Kidney epithelial cell (primary cell): ENCODE results near the gene ALX4. TPM values are rescaled to one million over a fixed set of nuclear protein-coding genes. Genes with fewer than 3 reads are reported as not detected.

ENCODE experiments used
- DNase-seq: peaks from one replicate; pipeline ENCODE4 v3.0.0-alpha.2; 2010; ENCODE audit warnings: low read depth
- H3K27me3 ChIP-seq: 2 replicates; pipeline ENCODE4 v1.6.0; 2011; ENCODE audit warnings: low read length; ENCODE audit not compliant: control insufficient read depth, insufficient read depth
- H3K36me3 ChIP-seq: 2 replicates; pipeline ENCODE4 v1.5.1; 2011; ENCODE audit warnings: low read length; ENCODE audit not compliant: control insufficient read depth, insufficient read depth
- H3K4me3 ChIP-seq: 2 replicates; pipeline ENCODE4 v1.5.1; 2011; ENCODE audit warnings: low read depth, mild to moderate bottlenecking, control low read depth, low read length
- CTCF ChIP-seq: IDR thresholded peaks from 2 replicates; pipeline ENCODE4 v1.5.1; 2011; ENCODE audit warnings: mild to moderate bottlenecking, moderate library complexity, low read length, control low read depth, inconsistent platforms; ENCODE audit not compliant: insufficient read depth, poor library complexity, severe bottlenecking
- total RNA-seq: library from RNA; depleted of rRNA; stranded (reverse); fragments of >200 nt; gene quantifications from 2 replicates; pipeline ENCODE4 v1.2.3, GENCODE V29; 2015

ALX4 gene
- total RNA-seq, 1 donor from 2014 or later = not detected

DNA sequence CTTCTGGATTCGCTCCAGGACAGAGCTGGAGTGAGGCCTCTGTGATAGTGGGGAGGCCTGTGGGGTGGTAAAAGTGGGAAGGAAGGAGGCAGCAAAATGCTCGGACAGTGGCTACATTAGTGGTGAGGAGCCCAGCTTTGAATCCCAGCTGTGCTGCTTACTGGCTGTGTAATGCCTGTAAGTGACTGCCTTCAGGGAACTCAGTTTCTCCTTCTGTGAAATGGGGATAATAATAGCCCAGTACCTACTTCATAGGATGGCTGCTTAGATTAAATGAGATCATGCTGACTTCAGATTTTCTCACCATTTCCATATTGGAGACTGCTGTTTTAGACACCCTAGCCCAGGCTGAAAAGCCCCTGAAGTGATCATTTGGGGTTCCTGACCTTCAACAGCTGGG, 8.4 kb upstream of the ALX4 start:
- Histone ChIP-seq H3K36me3 (no peaks in the 10 kb centered on the region), H3K27me3 (peaks cover 95% of the 10 kb centered on the region), H3K4me3 (no peak overlapping the region)
- DNase-seq = no peak
- no peak for TF ChIP-seq CTCF

DNA sequence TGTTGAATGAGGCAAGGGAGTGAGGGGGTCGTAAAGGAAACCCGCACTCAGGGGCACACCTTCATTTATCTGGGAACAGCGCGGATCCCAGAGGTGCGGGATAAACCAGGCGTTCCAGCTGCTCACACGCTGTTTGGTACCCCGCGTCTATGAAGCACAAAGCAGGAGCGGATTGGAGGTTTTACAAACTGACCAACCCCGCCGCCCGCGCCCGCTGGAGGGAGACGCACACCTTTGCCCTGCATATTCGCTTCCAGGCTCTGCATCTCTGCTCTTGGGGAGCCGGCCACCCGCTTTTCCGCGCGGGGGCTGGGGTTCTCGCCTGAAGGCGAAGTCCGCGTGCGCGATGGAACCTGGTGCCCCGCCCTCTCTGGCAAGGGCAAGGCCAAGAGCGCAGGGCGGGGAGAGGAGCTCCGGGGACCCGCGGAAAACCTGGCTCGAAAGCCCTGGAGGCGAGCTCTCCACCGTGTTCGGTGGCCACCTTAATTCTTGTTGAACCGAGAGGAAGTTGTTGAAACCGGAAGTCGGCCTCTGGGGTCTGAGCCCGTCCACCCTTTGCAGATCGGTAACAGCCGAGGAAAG, 6.8 kb upstream of the ALX4 start:
- DNase-seq = no peak
- no peak for TF ChIP-seq CTCF
- H3K36me3 ChIP-seq = no peaks in the 10 kb centered on the region
- peaks cover 98% of the 10 kb centered on the region for H3K27me3 ChIP-seq
- H3K4me3 ChIP-seq = no peak overlapping the region

GRCh38 chr11:44315947-44316658, 6.2 kb upstream of the ALX4 start:
- TF ChIP-seq CTCF = no peak
- Histone ChIP-seq H3K36me3 (no peaks in the 10 kb centered on the region), H3K4me3 (no peak overlapping the region), H3K27me3 (peaks cover 99% of the 10 kb centered on the region)
- DNase-seq = no peak

- no peaks in the 10 kb centered on the region for H3K36me3 ChIP-seq
- no peak for TF ChIP-seq CTCF
- H3K4me3 ChIP-seq = no peak overlapping the region
- DNase-seq = no peak
- peaks cover 99% of the 10 kb centered on the region for H3K27me3 ChIP-seq
Measured at GRCh38 chr11:44314733-44315132, 4.8 kb upstream of the ALX4 start.

GRCh38 chr11:44313761-44314489, 4.0 kb upstream of the ALX4 start:
- Histone ChIP-seq H3K27me3 (peaks cover 99% of the 10 kb centered on the region), H3K36me3 (no peaks in the 10 kb centered on the region), H3K4me3 (no peak overlapping the region)
- DNase-seq = no peak
- no peak for TF ChIP-seq CTCF
